Activated CD8-positive, alpha-beta T cell treated with anti-CD3 and anti-CD28 coated beads for 36 hours (primary cell): Measurements from ENCODE around the gene EIPR1. TPM values are rescaled to one million over a fixed set of nuclear protein-coding genes. Genes with fewer than 3 reads are reported as not detected.

Experiments used
- ATAC-seq: fragments of 200-7000 bp; cut with Tn5 transposase; one replicate; pipeline ENCODE4 v1.10.0; 2021; ENCODE audit warnings: mild to moderate bottlenecking, moderate library complexity
- CTCF ChIA-PET: fragments of 350-600 bp; sonication (Branson Sonifier 250); formaldehyde crosslinking; loops from one replicate; lab custom pipeline; 2021; ENCODE audit warnings: antibody characterized with exemption; lab: Charles Lee
- POLR2A ChIA-PET: fragments of 350-600 bp; sonication (Branson Sonifier 250); formaldehyde crosslinking; loops from one replicate; lab custom pipeline; 2021; ENCODE audit warnings: antibody characterized with exemption; lab: Charles Lee
- DNase-seq: peaks from one replicate; pipeline ENCODE4 v3.0.0-alpha.2; 2020
- H3K27ac Mint-ChIP-seq: one replicate; pipeline ENCODE4 v1.8.0; 2021; ENCODE audit warnings: mild to moderate bottlenecking, mixed read lengths
- H3K27me3 Mint-ChIP-seq: one replicate; pipeline ENCODE4 v1.8.0; 2021; ENCODE audit warnings: mixed read lengths
- H3K36me3 Mint-ChIP-seq: one replicate; pipeline ENCODE4 v1.8.0; 2021; ENCODE audit warnings: low read depth, mixed read lengths
- H3K4me1 Mint-ChIP-seq: one replicate; pipeline ENCODE4 v1.8.0; 2021; ENCODE audit warnings: low read depth, mixed read lengths
- H3K4me3 Mint-ChIP-seq: one replicate; pipeline ENCODE4 v1.8.0; 2021; ENCODE audit warnings: mild to moderate bottlenecking, moderate library complexity, mixed read lengths
- H3K9me3 Mint-ChIP-seq: one replicate; pipeline ENCODE4 v1.8.0; 2021; ENCODE audit warnings: mixed read lengths
- intact Hi-C: fragments of 100-400 bp; cut with micrococcal nuclease; formaldehyde crosslinking; loops from one replicate; pipeline ENCODE4 v1.10.0; 2022
- total RNA-seq, 2 experiments: library from RNA; stranded (reverse); gene quantifications; one replicate each; pipeline ENCODE4 v1.2.3, GENCODE V29; 2021
- TF ChIP-seq, protein P1 (sequence below): fragments of 200-600 bp; IDR thresholded peaks from one replicate; pipeline ENCODE4 v1.8.0; 2022; ENCODE audit warnings: antibody characterized with exemption, mild to moderate bottlenecking

EIPR1 gene
- total RNA-seq, 2 experiments from 2014 or later, result 38.4 to 39.1 TPM

DNA sequence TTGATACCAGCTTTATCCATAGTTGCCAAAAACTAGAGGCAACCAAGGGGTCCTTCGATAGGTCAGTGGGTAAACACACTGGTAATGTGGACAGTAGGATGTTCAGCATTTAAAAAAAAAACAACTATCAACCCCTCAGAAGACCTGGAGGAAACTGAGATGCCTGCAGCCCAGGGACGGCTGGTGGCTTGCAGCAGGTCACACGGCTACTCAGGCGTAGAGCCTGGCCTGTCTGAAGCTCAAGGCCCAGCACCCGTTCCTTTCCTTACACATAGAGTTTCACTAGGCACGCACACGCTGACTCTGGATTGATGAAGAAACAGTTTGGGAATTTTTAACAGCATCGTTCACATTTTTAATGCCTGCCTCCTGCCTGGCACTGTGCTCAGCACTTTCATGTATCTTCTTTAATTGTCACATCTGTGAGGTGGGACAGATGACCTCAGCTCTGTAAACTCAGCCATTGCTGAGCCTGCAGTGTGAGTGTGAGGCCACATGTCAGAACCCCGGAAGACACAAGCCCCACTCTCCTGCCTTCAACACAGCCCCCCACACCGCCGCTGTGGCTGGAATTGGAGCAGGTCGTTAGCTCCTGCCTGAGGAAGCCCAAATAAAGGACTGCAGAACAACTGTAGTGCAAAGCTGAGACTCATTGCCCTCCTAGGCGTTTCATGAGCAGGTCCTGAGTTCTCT lies 42.6 kb upstream of the EIPR1 start:
- ATAC-seq, result no peak
- ChIA-PET POLR2A (no interaction called here), CTCF (interaction anchor here (0.6 to 0.7 kb wide), 2 partner anchors 15 to 50 kb away, joined by 3 to 4 read pairs; no protein-coding TSS in a partner anchor)
- intact Hi-C loops, result loop anchor here (10.0 kb wide), 1 partner anchor 235 kb away; the partner anchor contains the start of gene ALLC
- DNase-seq, result no peak
- peaks cover 2% of the 10 kb centered on the region for H3K4me1 Mint-ChIP-seq
- no peak overlapping the region for H3K27ac Mint-ChIP-seq
- H3K4me3 Mint-ChIP-seq, result no peak overlapping the region
- no peaks in the 10 kb centered on the region for H3K27me3 Mint-ChIP-seq
- TF ChIP-seq, protein P1, sequence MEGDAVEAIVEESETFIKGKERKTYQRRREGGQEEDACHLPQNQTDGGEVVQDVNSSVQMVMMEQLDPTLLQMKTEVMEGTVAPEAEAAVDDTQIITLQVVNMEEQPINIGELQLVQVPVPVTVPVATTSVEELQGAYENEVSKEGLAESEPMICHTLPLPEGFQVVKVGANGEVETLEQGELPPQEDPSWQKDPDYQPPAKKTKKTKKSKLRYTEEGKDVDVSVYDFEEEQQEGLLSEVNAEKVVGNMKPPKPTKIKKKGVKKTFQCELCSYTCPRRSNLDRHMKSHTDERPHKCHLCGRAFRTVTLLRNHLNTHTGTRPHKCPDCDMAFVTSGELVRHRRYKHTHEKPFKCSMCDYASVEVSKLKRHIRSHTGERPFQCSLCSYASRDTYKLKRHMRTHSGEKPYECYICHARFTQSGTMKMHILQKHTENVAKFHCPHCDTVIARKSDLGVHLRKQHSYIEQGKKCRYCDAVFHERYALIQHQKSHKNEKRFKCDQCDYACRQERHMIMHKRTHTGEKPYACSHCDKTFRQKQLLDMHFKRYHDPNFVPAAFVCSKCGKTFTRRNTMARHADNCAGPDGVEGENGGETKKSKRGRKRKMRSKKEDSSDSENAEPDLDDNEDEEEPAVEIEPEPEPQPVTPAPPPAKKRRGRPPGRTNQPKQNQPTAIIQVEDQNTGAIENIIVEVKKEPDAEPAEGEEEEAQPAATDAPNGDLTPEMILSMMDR, result no peak
- H3K36me3 Mint-ChIP-seq, result peaks cover 23% of the 10 kb centered on the region
- H3K9me3 Mint-ChIP-seq, result no peaks in the 10 kb centered on the region

DNA sequence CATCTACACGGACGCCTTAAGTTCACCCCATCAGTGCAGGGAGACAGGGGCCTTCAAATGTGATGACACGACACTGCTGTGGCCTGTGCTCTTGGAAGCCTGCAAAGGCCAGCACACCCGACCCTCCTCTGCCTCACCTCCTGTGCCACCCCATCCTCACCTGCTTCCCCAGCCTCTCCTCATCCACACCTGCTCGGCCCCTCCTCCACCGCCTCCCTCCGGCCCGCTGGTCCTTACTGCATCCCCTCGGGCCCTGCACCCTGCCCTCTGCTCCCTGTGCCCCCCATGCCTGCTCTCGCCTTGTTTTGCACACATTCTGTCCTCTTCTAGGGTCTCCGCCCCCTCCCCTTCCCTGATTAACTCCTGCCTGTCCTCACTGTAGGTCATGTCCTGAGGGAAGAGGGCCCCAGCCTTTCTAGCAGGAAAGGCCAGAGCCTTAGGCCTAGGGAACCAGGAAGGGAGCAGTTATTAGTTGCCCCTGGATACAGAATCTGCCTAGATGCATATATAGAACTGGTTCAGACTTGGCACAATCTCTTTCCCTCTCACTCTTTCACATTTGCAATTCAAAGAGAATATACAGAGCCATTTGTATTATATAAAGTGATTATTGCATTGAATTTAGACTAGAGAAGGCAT lies 41.3 kb upstream of the EIPR1 start:
- ATAC-seq (no peak), DNase-seq (no peak)
- ChIA-PET POLR2A (no interaction called here), CTCF (no interaction called here)
- Mint-ChIP-seq H3K36me3 (peaks cover 24% of the 10 kb centered on the region), H3K27ac (no peak overlapping the region), H3K4me1 (peaks cover 3% of the 10 kb centered on the region), H3K27me3 (no peaks in the 10 kb centered on the region), H3K4me3 (no peak overlapping the region), H3K9me3 (no peaks in the 10 kb centered on the region)
- TF ChIP-seq, protein P1, result no peak
- intact Hi-C loops, result no loop called here

DNA sequence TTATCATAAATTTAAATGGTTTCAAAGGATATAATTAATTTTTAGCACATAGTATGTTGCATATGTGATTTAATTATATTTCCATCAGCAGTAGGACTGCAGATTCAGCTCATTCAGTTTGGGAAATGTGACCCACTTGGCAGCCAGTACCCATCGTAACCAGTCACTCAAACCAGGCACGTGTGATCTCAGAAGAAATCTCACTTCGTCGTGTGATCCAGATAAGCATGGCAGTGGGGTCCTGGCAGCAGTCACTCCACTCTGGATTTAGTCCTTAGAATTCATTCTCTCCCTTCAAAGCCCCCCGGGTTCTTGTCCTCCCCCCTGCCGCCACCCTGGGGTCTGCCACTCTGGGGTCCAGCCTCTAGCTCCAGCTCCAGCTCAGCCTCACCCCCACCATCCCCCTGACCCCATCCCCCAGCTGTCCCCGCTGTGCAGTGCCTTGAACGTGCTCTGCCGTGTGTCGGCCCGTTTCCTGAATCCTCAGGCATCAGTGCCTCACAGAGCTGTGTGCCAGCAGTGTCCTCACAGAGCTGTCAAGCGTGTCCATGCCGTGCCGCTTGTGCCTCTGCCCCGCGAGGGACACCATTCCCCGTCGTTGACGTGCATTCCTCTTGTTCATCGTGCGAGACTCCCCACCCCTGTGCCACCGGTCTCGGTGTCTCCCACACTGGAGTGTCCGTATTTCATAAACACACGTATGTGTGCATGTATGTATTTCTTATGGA lies 36.7 kb upstream of the EIPR1 start:
- ATAC-seq (no peak), DNase-seq (no peak)
- no peak overlapping the region for H3K4me3 Mint-ChIP-seq
- intact Hi-C loops, result no loop called here
- POLR2A ChIA-PET, result no interaction called here
- peaks cover 15% of the 10 kb centered on the region for H3K36me3 Mint-ChIP-seq
- TF ChIP-seq, protein P1, result no peak
- no peak overlapping the region for H3K27ac Mint-ChIP-seq
- H3K4me1 Mint-ChIP-seq, result peaks cover 7% of the 10 kb centered on the region
- no peaks in the 10 kb centered on the region for H3K27me3 Mint-ChIP-seq
- no peaks in the 10 kb centered on the region for H3K9me3 Mint-ChIP-seq
- CTCF ChIA-PET, result interaction anchor here (1.5 to 2.8 kb wide), 2 partner anchors 9 to 238 kb away, joined by 3 to 29 read pairs; no protein-coding TSS in a partner anchor

DNA sequence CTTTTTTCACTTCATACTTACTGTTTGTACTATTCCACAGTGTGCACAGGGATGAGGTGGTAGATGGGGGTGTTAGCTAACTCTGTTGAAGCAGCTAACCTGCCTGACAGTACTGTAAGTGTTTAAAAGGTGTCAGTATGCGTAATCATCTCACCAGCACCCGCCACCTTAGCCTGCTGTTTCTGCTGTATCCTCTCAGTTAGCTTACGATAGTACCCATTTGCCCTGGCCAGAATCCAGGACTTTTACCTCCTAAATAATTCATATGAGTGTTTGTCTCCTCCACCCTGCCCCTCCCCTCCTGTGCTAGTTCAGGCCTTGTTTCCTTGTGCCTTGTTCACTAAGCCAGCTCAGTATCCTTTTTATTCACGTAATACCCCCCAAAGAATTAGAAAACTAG lies 36.1 kb upstream of the EIPR1 start:
- intact Hi-C loops, result no loop called here
- ChIA-PET CTCF (interaction anchor here (1.5 to 2.8 kb wide), 2 partner anchors 10 to 238 kb away, joined by 3 to 29 read pairs; no protein-coding TSS in a partner anchor), POLR2A (no interaction called here)
- no peaks in the 10 kb centered on the region for H3K27me3 Mint-ChIP-seq
- H3K36me3 Mint-ChIP-seq, result peaks cover 15% of the 10 kb centered on the region
- peaks cover 7% of the 10 kb centered on the region for H3K4me1 Mint-ChIP-seq
- DNase-seq (no peak), ATAC-seq (no peak)
- no peak overlapping the region for H3K4me3 Mint-ChIP-seq
- no peaks in the 10 kb centered on the region for H3K9me3 Mint-ChIP-seq
- H3K27ac Mint-ChIP-seq, result no peak overlapping the region
- TF ChIP-seq, protein P1, result no peak
